Measurements from ENCODE around the gene JAKMIP2. TPM values are rescaled to one million over a fixed set of nuclear protein-coding genes. Genes with fewer than 3 reads are reported as not detected.
"Not testable (repeated sequence)": the region's sequence is repeated elsewhere in the genome, so short reads cannot be mapped to it uniquely, and the experiment has no call there.

The JAKMIP2 gene
- total RNA-seq (2021) (not detected in 2 replicates), Bru-seq, nascent RNA (percentile 3 among the genes with signal in this experiment), BruChase-seq, experiment 1, labeled RNA remaining after a 2-hour chase (percentile 3 among the genes with signal in this experiment), BruChase-seq, experiment 2, labeled RNA remaining after a 6-hour chase (percentile 1 among the genes with signal in this experiment)
- long read RNA-seq: 0 reads

DNA sequence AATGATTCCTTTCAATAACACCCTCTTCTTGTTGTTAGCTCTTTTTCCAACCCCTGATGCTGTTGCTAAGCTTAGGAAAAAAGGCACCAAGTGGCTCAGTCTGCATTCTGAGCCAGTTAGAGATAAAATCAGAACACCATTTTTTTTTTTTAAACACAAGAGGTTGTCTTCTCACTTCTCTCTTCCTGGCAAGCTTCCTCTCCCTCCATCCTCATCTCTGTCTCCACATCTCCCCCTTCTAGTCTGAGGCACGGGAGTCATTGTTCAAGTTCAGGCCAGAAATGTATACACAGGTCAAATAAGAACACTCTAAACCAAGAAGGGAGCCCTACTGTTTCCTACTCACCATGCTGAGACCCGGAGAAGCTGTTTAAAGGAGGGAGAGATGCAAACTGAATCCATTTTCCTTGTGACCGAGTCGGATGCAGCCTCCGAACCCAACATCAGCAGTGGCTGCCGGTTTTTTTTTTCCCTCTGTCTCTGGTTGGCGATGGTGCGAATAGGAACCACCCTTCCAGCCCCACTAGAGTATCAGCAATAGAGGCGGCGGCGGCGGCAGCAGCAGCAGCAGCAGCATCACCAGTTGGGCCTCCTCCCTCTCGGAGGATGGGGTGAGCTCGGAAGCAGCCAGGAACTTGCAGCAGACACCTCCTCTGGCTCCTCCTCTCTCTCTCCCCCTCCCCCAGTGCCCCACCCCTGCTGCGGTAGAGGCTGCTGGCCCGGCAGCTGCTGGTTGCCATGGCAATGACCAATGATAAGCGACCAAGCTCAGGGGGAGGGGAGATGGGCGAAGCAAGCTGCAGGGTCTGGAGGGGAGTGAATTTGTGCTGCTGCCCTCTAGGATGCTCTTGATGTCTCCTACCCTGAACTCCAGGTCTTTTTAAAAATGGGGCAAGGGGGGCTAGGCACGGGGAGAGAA is at the start of gene JAKMIP2:
Gene JAKMIP2, minus strand, starts transcription at position 619 of the 919 bp plus-strand sequence. CDS start 110,922 bp downstream, outside the sequence.
- no peak within 1 kb of the TSS for H2AFZ ChIP-seq
- H3K27ac ChIP-seq: no peak within 1 kb of the TSS
- CTCF ChIA-PET: no interaction called here
- H4K20me1 ChIP-seq (ENCODE audit: insufficient read depth): no peaks in the 10 kb centered on the region
- DNase-seq: no peak
- H3K36me3 ChIP-seq (ENCODE audit: low read depth): no peaks in the 10 kb centered on the region
- no peaks in the 10 kb centered on the region for H3K9me2 ChIP-seq (ENCODE audit: insufficient read depth)
- POLR2A ChIA-PET (ENCODE audit: unreplicated experiment): no interaction called here
- no peaks in the 10 kb centered on the region; the same call in 1 of the 2 replicates for H3K27me3 ChIP-seq (ENCODE audit: insufficient read depth, low read depth)
- BruUV-seq (replicated peaks): no TSS peak
- no peaks in the 10 kb centered on the region for H3K79me2 ChIP-seq (ENCODE audit: low read depth)
- H3K9me3 ChIP-seq (ENCODE audit: insufficient read depth, low read depth): no peaks in the 10 kb centered on the region
- H3K4me3 ChIP-seq: no peak within 1 kb of the TSS
- no peaks in the 10 kb centered on the region for H3F3A ChIP-seq (ENCODE audit: insufficient read depth, low read depth)
- H3K4me1 ChIP-seq (replicated peaks; ENCODE audit: insufficient read depth): no peaks in the 10 kb centered on the region
- TF ChIP-seq EZH2 (IDR thresholded peaks at IDR 0.05; ENCODE audit: low read depth): no peak
- TF ChIP-seq, protein P1, sequence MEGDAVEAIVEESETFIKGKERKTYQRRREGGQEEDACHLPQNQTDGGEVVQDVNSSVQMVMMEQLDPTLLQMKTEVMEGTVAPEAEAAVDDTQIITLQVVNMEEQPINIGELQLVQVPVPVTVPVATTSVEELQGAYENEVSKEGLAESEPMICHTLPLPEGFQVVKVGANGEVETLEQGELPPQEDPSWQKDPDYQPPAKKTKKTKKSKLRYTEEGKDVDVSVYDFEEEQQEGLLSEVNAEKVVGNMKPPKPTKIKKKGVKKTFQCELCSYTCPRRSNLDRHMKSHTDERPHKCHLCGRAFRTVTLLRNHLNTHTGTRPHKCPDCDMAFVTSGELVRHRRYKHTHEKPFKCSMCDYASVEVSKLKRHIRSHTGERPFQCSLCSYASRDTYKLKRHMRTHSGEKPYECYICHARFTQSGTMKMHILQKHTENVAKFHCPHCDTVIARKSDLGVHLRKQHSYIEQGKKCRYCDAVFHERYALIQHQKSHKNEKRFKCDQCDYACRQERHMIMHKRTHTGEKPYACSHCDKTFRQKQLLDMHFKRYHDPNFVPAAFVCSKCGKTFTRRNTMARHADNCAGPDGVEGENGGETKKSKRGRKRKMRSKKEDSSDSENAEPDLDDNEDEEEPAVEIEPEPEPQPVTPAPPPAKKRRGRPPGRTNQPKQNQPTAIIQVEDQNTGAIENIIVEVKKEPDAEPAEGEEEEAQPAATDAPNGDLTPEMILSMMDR (conservative IDR thresholded peaks at IDR 0.05): no peak
- no peak within 1 kb of the TSS for H3K4me2 ChIP-seq
- intact Hi-C loops (cut with micrococcal nuclease; ENCODE audit: unreplicated experiment): no loop called here

DNA sequence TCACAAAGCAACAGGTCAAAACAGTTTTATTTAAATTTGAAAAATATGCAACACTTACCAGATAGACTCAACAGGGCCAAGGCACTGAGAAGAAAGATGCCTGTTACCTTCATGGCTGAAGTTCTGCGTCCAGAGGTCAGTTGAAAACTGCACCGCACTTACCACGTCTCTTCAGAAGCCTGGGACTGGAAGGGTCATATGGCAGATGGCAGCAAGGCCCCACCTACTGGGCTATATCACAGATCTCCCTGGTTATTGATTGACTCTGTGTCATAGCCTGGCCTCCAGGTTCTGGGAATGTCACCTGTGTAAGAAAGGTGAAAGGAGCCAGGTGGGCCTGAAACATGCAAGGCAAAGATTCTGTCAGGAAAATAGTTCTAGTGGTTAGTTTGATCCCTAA is 48.9 kb upstream of the JAKMIP2 start, which contains the start of gene SPINK1:
Gene SPINK1, minus strand, starts transcription at position 207 of the 400 bp plus-strand sequence. Its CDS starts 94 bp downstream, at position 113.
- intact Hi-C loops (cut with micrococcal nuclease; ENCODE audit: unreplicated experiment): no loop called here
- Histone ChIP-seq H3K36me3 (ENCODE audit: low read depth) (no peaks in the 10 kb centered on the region), H2AFZ (no peak within 1 kb of the TSS), H3K4me1 (replicated peaks; ENCODE audit: insufficient read depth) (peaks cover 16% of the 10 kb centered on the region), H3K4me3 (no peak within 1 kb of the TSS), H3K9me2 (ENCODE audit: insufficient read depth) (no peaks in the 10 kb centered on the region), H3K27ac (no peak within 1 kb of the TSS), H4K20me1 (ENCODE audit: insufficient read depth) (no peaks in the 10 kb centered on the region), H3K27me3 (ENCODE audit: insufficient read depth, low read depth) (peaks cover 37% of the 10 kb centered on the region), H3K9me3 (ENCODE audit: insufficient read depth, low read depth) (no peaks in the 10 kb centered on the region), H3F3A (ENCODE audit: insufficient read depth, low read depth) (no peaks in the 10 kb centered on the region; the same call in 1 of the 2 replicates), H3K79me2 (ENCODE audit: low read depth) (no peaks in the 10 kb centered on the region), H3K4me2 (no peak within 1 kb of the TSS)
- ChIA-PET POLR2A (ENCODE audit: unreplicated experiment) (no interaction called here), CTCF (no interaction called here)
- no TSS peak for BruUV-seq (replicated peaks)
- TF ChIP-seq, protein P1 (conservative IDR thresholded peaks at IDR 0.05): no peak
- no peak for TF ChIP-seq EZH2 (IDR thresholded peaks at IDR 0.05; ENCODE audit: low read depth)
- DNase-seq: no peak

DNA sequence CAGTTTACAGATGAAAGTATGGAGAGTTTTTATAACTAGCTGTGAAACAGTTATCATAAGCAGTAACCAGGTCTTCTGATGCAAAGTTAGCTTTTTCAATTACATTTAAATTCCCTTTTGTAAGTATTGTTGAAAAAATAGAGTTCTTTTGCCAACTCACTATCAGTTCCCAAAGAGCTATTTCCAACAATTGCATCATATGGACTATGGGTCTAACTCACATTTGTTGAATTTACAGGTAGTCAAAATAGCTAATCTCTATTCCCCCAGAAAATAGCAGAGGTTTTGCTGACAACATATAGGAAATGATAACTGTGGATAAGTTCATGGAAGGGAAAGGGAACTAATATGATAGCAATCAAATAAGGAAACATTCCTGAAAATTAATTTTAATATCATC is 47.5 kb upstream of the JAKMIP2 start:
- no peak overlapping the region for H2AFZ ChIP-seq
- H3K27ac ChIP-seq: no peak overlapping the region
- TF ChIP-seq EZH2 (IDR thresholded peaks at IDR 0.05; ENCODE audit: low read depth): no peak
- TF ChIP-seq, protein P1 (conservative IDR thresholded peaks at IDR 0.05): no peak
- H3K9me2 ChIP-seq (ENCODE audit: insufficient read depth): no peaks in the 10 kb centered on the region
- H3K9me3 ChIP-seq (ENCODE audit: insufficient read depth, low read depth): no peaks in the 10 kb centered on the region
- H3K36me3 ChIP-seq (ENCODE audit: low read depth): no peaks in the 10 kb centered on the region
- DNase-seq: no peak
- intact Hi-C loops (cut with micrococcal nuclease; ENCODE audit: unreplicated experiment): no loop called here
- ChIA-PET CTCF (no interaction called here), POLR2A (ENCODE audit: unreplicated experiment) (no interaction called here)
- no peaks in the 10 kb centered on the region; the same call in 1 of the 2 replicates for H3F3A ChIP-seq (ENCODE audit: insufficient read depth, low read depth)
- H4K20me1 ChIP-seq (ENCODE audit: insufficient read depth): no peaks in the 10 kb centered on the region
- H3K4me3 ChIP-seq: no peak overlapping the region
- H3K4me2 ChIP-seq: no peak overlapping the region
- H3K79me2 ChIP-seq (ENCODE audit: low read depth): no peaks in the 10 kb centered on the region
- H3K27me3 ChIP-seq (ENCODE audit: insufficient read depth, low read depth): peaks cover 40% of the 10 kb centered on the region
- peaks cover 4% of the 10 kb centered on the region; the same call in 1 of the 2 replicates for H3K4me1 ChIP-seq (replicated peaks; ENCODE audit: insufficient read depth)
- BruUV-seq (replicated peaks): no TSS peak

DNA sequence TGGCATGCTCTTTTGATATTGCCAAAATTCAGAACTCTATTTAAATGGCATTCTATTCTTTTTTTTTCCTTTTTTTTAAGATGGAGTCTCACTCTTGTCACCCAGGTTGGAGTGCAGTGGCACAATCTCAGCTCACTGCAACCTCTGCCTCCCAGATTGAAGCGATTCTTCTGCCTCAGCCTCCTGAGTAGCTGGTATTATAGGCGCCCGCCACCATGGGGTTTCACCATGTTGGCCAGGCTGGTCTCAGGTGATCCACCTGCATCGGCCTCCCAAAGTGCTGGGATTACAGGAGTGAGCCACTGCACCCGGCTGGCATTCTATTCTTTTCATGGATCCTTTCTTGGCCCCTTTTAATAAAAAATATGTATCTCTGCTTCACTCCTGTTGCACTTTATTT is 44.5 kb upstream of the JAKMIP2 start:
- H3K9me3 ChIP-seq (ENCODE audit: insufficient read depth, low read depth); H3K36me3 ChIP-seq (ENCODE audit: low read depth); POLR2A ChIA-PET (ENCODE audit: unreplicated experiment); DNase-seq; H3F3A ChIP-seq (ENCODE audit: insufficient read depth, low read depth); H3K4me1 ChIP-seq (replicated peaks; ENCODE audit: insufficient read depth); intact Hi-C loops (cut with micrococcal nuclease; ENCODE audit: unreplicated experiment); H3K9me2 ChIP-seq (ENCODE audit: insufficient read depth); H3K4me2 ChIP-seq; BruUV-seq (replicated peaks); H2AFZ ChIP-seq; H4K20me1 ChIP-seq (ENCODE audit: insufficient read depth); H3K79me2 ChIP-seq (ENCODE audit: low read depth); H3K4me3 ChIP-seq; CTCF ChIA-PET; H3K27ac ChIP-seq: not testable (repeated sequence)
- H3K27me3 ChIP-seq (ENCODE audit: insufficient read depth, low read depth): peaks cover 27% of the 10 kb centered on the region
